GM12892 (cell line): Measurements from ENCODE around the gene RSKR.
"Not testable (repeated sequence)": the region's sequence is repeated elsewhere in the genome, so short reads cannot be mapped to it uniquely, and the experiment has no call there.

Experiments used
- DNase-seq: peaks from one replicate; pipeline ENCODE4 v3.0.0; 2011; ENCODE audit not compliant: insufficient read length
- FAIRE-seq: peaks from 2 replicates; lab custom pipeline; 2011; peaks lifted over from hg19 to GRCh38; lab: Jason Lieb, UNC
- POLR2A ChIP-seq: IDR thresholded peaks from 2 replicates; pipeline ENCODE4 v1.6.1; 2011; ENCODE audit warnings: low read depth, low read length, control low read depth
- POLR2AphosphoS5 ChIP-seq: IDR thresholded peaks from 2 replicates; pipeline ENCODE4 v1.6.1; 2011; ENCODE audit warnings: low read depth, low read length, control low read depth
- TAF1 ChIP-seq: IDR thresholded peaks from 2 replicates; pipeline ENCODE4 v1.6.1; 2011; ENCODE audit warnings: low read depth, mild to moderate bottlenecking, control low read depth, low read length, borderline replicate concordance

Gene RSKR

GRCh38 chr17:28616281-28616680 is 2.3 kb upstream of the RSKR start:
- TF ChIP-seq TAF1 (no peak), POLR2A (no peak), POLR2AphosphoS5 (no peak)
- no peak for DNase-seq
- FAIRE-seq = no peak

- no peak for FAIRE-seq
- DNase-seq = no peak
- no peak for TF ChIP-seq TAF1
- TF ChIP-seq POLR2AphosphoS5 = no peak
- no peak for TF ChIP-seq POLR2A
Observed at GRCh38 chr17:28615260-28615940, 1.4 kb upstream of the RSKR start.

- DNase-seq (no peak), FAIRE-seq (peak; percentile 17)
- TF ChIP-seq POLR2A (no peak), TAF1 (no peak), POLR2AphosphoS5 (no peak)
Observed at GRCh38 chr17:28612936-28613872, 781 bp downstream of the RSKR start.

- FAIRE-seq (no peak), DNase-seq (no peak)
- TF ChIP-seq TAF1 (no peak), POLR2AphosphoS5 (no peak), POLR2A (no peak)
Observed at GRCh38 chr17:28612531-28612930, 1.5 kb downstream of the RSKR start.

GRCh38 chr17:28610376-28610775 is 3.6 kb downstream of the RSKR start:
- DNase-seq (no peak), FAIRE-seq (no peak)
- no peak for TF ChIP-seq TAF1
- no peak for TF ChIP-seq POLR2AphosphoS5
- no peak for TF ChIP-seq POLR2A

- not testable (repeated sequence) for FAIRE-seq
Observed at GRCh38 chr17:28604031-28604430, 10.0 kb downstream of the RSKR start.

GRCh38 chr17:28599311-28600184 is 14.4 kb downstream of the RSKR start:
- TF ChIP-seq POLR2A (no peak), TAF1 (0 out of 2 replicates have a peak, but pooled peaks have one; percentile 48), POLR2AphosphoS5 (no peak)
- peak; percentile 56 for FAIRE-seq
- DNase-seq = peak; percentile 42

More at GRCh38 chr17:28604031-28604430, 10.0 kb downstream of the RSKR start:
- not testable (repeated sequence) for DNase-seq

GRCh38 chr17:28598799-28599310 is 15.1 kb downstream of the RSKR start, which contains the start of gene SPAG5:
Gene SPAG5 (minus strand): TSS chr17:28599025. CDS start chr17:28598946, 79 bp downstream.
- peak; percentile 87 for TF ChIP-seq POLR2A
- peak; percentile 91 for TF ChIP-seq POLR2AphosphoS5
- no peak for TF ChIP-seq TAF1
- FAIRE-seq (peak; percentile 96), DNase-seq (peak; percentile 93)

- DNase-seq (no peak), FAIRE-seq (peak; percentile 14)
- TF ChIP-seq TAF1 (no peak), POLR2AphosphoS5 (no peak), POLR2A (no peak)
Observed at GRCh38 chr17:28598389-28598788, 15.6 kb downstream of the RSKR start.

GRCh38 chr17:28597606-28598383 is 16.2 kb downstream of the RSKR start:
- FAIRE-seq = peak; percentile 36
- DNase-seq = no peak
- TF ChIP-seq POLR2A (no peak), POLR2AphosphoS5 (no peak), TAF1 (no peak)
